ENCODE measurements around the gene OR13C4. TPM values are rescaled to one million over a fixed set of nuclear protein-coding genes. Genes with fewer than 3 reads are reported as not detected.
"Not testable (repeated sequence)": the region's sequence is repeated elsewhere in the genome, so short reads cannot be mapped to it uniquely, and the experiment has no call there.

Gene OR13C4
- polyA plus RNA-seq, 1 of the 3 experiments (the other 2 are of a cell fraction) = not detected

DNA sequence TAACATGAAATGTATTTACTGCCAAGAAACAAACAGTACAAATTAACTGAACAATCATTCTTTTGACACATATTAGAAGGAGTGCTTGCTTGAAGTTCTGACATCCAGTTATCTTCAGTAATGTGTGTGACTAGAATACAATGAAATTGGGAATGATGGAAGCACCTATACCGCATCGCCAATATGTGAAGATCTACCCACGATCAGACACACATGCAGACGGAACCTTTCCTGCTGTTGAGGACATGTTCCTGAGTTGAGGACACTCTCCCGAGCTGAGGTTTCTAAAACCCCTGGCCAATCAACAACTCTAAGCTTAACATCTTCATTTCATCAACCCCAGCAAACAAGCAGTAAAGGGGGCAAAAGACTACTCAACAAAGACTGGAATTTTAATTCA lies 9.7 kb upstream of the OR13C4 start, which contains the start of gene OR13C3:
Gene OR13C3 (minus strand): TSS at position 101 of the 400 bp plus-strand sequence. CDS start 133 bp downstream, outside the sequence.
- Histone ChIP-seq H3K27ac (ENCODE audit: low read depth in 2 of 2, low read length in 1 of 2) (no peak within 1 kb of the TSS), H3K36me3 (replicated peaks in 1 of 2; ENCODE audit: control insufficient read depth in 1 of 2, insufficient read depth in 2 of 2, low read length in 1 of 2) (no peaks in the 10 kb centered on the region), H3K9me2 (no peaks in the 10 kb centered on the region), H3K9ac (no peak within 1 kb of the TSS), H4K20me1 (ENCODE audit: insufficient read depth) (no peaks in the 10 kb centered on the region), H3K4me2 (no peak within 1 kb of the TSS), H3K9me3 (no peaks in the 10 kb centered on the region), H2AFZ (ENCODE audit: low read depth) (no peak within 1 kb of the TSS), H3K79me2 (ENCODE audit: insufficient read depth) (no peaks in the 10 kb centered on the region), H3K4me1 (ENCODE audit: control insufficient read depth in 1 of 2, insufficient read depth in 2 of 2, low read depth in 1 of 2, low read length in 1 of 2) (no peaks in the 10 kb centered on the region), H3K27me3 (ENCODE audit: insufficient read depth) (no peaks in the 10 kb centered on the region), H3K4me3 (ENCODE audit: low read depth in 2 of 2, low read length in 1 of 2) (no peak within 1 kb of the TSS), H3F3A (replicated peaks; ENCODE audit: insufficient read depth) (no peaks in the 10 kb centered on the region)
- POLR2A ChIA-PET = no interaction called here
- 58% methylated on average over 5 of the region's 5 CpGs for WGBS (ENCODE audit: low lambda C conversion rate)
- TF ChIP-seq, protein P1, sequence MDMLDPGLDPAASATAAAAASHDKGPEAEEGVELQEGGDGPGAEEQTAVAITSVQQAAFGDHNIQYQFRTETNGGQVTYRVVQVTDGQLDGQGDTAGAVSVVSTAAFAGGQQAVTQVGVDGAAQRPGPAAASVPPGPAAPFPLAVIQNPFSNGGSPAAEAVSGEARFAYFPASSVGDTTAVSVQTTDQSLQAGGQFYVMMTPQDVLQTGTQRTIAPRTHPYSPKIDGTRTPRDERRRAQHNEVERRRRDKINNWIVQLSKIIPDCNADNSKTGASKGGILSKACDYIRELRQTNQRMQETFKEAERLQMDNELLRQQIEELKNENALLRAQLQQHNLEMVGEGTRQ (IDR thresholded peaks at IDR 0.05; ENCODE audit: borderline replicate concordance, low read depth, low read length) = no peak
- TF ChIP-seq RCOR1 (IDR thresholded peaks at IDR 0.05; ENCODE audit: low read length) (no peak), TAF1 (IDR thresholded peaks at IDR 0.05; ENCODE audit: borderline replicate concordance, low read depth, low read length) (no peak), GATA2 (CRISPR knock-in tag; IDR thresholded peaks at IDR 0.05) (no peak), POLR2AphosphoS5 (IDR thresholded peaks at IDR 0.05; ENCODE audit: low read depth, low read length) (no peak), RAD21 (IDR thresholded peaks at IDR 0.05; ENCODE audit: low read length) (no peak), CHD2 (IDR thresholded peaks at IDR 0.05; ENCODE audit: low read length, partially characterized antibody) (no peak), SMC3 (IDR thresholded peaks at IDR 0.05; ENCODE audit: low read depth, low read length) (no peak), MXI1 (IDR thresholded peaks at IDR 0.05; ENCODE audit: low read depth, low read length) (no peak), ELF1 (IDR thresholded peaks at IDR 0.05) (no peak), TEAD4 (IDR thresholded peaks at IDR 0.05; ENCODE audit: borderline replicate concordance, insufficient read depth) (no peak), RFX5 (IDR thresholded peaks at IDR 0.05; ENCODE audit: low read length) (no peak), TCF12 (IDR thresholded peaks at IDR 0.05) (no peak), FOXJ3 (CRISPR knock-in tag; IDR thresholded peaks at IDR 0.05) (no peak), NRF1 (IDR thresholded peaks at IDR 0.05; ENCODE audit: low read depth, low read length) (no peak), MEF2A (IDR thresholded peaks at IDR 0.05; ENCODE audit: borderline replicate concordance, low read depth) (no peak)
- TF ChIP-seq, protein P2, sequence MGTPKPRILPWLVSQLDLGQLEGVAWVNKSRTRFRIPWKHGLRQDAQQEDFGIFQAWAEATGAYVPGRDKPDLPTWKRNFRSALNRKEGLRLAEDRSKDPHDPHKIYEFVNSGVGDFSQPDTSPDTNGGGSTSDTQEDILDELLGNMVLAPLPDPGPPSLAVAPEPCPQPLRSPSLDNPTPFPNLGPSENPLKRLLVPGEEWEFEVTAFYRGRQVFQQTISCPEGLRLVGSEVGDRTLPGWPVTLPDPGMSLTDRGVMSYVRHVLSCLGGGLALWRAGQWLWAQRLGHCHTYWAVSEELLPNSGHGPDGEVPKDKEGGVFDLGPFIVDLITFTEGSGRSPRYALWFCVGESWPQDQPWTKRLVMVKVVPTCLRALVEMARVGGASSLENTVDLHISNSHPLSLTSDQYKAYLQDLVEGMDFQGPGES (IDR thresholded peaks at IDR 0.05; ENCODE audit: low read depth, low read length) = no peak
- TF ChIP-seq, protein P3, sequence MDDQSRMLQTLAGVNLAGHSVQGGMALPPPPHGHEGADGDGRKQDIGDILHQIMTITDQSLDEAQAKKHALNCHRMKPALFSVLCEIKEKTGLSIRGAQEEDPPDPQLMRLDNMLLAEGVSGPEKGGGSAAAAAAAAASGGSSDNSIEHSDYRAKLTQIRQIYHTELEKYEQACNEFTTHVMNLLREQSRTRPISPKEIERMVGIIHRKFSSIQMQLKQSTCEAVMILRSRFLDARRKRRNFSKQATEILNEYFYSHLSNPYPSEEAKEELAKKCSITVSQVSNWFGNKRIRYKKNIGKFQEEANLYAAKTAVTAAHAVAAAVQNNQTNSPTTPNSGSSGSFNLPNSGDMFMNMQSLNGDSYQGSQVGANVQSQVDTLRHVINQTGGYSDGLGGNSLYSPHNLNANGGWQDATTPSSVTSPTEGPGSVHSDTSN (IDR thresholded peaks at IDR 0.05) = no peak
- TF ChIP-seq, protein P4, sequence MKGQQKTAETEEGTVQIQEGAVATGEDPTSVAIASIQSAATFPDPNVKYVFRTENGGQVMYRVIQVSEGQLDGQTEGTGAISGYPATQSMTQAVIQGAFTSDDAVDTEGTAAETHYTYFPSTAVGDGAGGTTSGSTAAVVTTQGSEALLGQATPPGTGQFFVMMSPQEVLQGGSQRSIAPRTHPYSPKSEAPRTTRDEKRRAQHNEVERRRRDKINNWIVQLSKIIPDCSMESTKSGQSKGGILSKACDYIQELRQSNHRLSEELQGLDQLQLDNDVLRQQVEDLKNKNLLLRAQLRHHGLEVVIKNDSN (IDR thresholded peaks at IDR 0.05; ENCODE audit: borderline replicate concordance, low read depth) = no peak
- TF ChIP-seq, protein P5, sequence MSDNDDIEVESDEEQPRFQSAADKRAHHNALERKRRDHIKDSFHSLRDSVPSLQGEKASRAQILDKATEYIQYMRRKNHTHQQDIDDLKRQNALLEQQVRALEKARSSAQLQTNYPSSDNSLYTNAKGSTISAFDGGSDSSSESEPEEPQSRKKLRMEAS (IDR thresholded peaks at IDR 0.05; ENCODE audit: low read depth) = no peak
- DNase-seq = no peak
- CTCF ChIA-PET = no interaction called here

DNA sequence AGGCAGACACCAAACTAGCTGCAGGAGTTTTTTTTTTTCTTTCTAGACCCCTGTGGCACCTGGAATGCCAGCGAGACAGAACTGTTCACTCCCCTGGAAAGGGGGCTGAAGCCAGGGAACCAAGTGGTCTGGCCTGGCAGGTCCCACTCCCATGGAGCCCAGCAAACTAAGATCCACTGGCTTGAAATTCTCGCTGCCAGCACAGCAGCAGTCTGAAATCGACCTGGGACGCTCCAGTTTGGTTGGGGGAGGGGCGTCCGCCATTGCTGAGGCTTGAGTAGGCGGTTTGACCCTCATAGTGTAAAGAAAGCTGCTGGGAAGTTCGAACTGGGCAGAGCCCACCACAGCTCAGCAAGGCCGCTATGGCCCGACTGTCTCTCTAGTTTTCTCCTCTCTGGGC lies 6.8 kb downstream of the OR13C4 start:
- POLR2A ChIA-PET; H3K9me3 ChIP-seq; H3K4me3 ChIP-seq (ENCODE audit: low read depth in 2 of 2, low read length in 1 of 2); DNase-seq; H3K27ac ChIP-seq (ENCODE audit: low read depth in 2 of 2, low read length in 1 of 2); H4K20me1 ChIP-seq (ENCODE audit: insufficient read depth); CTCF ChIA-PET; H3K4me2 ChIP-seq; H3K9ac ChIP-seq; H3K4me1 ChIP-seq (ENCODE audit: control insufficient read depth in 1 of 2, insufficient read depth in 2 of 2, low read depth in 1 of 2, low read length in 1 of 2); H3K27me3 ChIP-seq (ENCODE audit: insufficient read depth); H2AFZ ChIP-seq (ENCODE audit: low read depth); H3K9me2 ChIP-seq; H3F3A ChIP-seq (replicated peaks; ENCODE audit: insufficient read depth); H3K36me3 ChIP-seq (replicated peaks in 1 of 2; ENCODE audit: control insufficient read depth in 1 of 2, insufficient read depth in 2 of 2, low read length in 1 of 2); H3K79me2 ChIP-seq (ENCODE audit: insufficient read depth): not testable (repeated sequence)
- WGBS (ENCODE audit: low lambda C conversion rate) = 40% methylated on average over 1 of the region's 10 CpGs

All from SK-N-SH (cell line).